HG03064 (cell line): ENCODE measurements around the gene HNRNPAB.
"Not testable (repeated sequence)": the region's sequence is repeated elsewhere in the genome, so short reads cannot be mapped to it uniquely, and the experiment has no call there.

Experiments
- ATAC-seq: cut with Tn5 transposase; IDR thresholded peaks from one replicate; pipeline ENCODE4 v1.9.1; 2021; ENCODE audit warnings: low read depth; ENCODE audit not compliant: unreplicated experiment

The HNRNPAB gene

GRCh38 chr5:178228609-178229008 is 24.3 kb downstream of the HNRNPAB start:
- no peak for ATAC-seq

- not testable (repeated sequence) for ATAC-seq
These were observed 24.8 kb downstream of the HNRNPAB start for GRCh38 chr5:178229111-178229510.

GRCh38 chr5:178229861-178230260 is 25.5 kb downstream of the HNRNPAB start:
- ATAC-seq = no peak

GRCh38 chr5:178230879-178231538 is 26.7 kb downstream of the HNRNPAB start:
- no peak for ATAC-seq

- peak; percentile 2 for ATAC-seq
These were observed 27.3 kb downstream of the HNRNPAB start for GRCh38 chr5:178231539-178232123.

GRCh38 chr5:178232124-178232919 is 28.0 kb downstream of the HNRNPAB start, which contains the start of gene PHYKPL:
PHYKPL (minus strand) TSS chr5:178232802; CDS start chr5:178232550, 252 bp downstream.
- peak; percentile 56 for ATAC-seq

- peak; percentile 28 for ATAC-seq
These were observed 28.6 kb downstream of the HNRNPAB start for GRCh38 chr5:178232920-178233429.

GRCh38 chr5:178234121-178234749 is 29.9 kb downstream of the HNRNPAB start:
- ATAC-seq = no peak

GRCh38 chr5:178234750-178235587 is 30.6 kb downstream of the HNRNPAB start:
- no peak for ATAC-seq

- no peak for ATAC-seq
These were observed 31.2 kb downstream of the HNRNPAB start for GRCh38 chr5:178235588-178235974.

- no peak for ATAC-seq
These were observed 31.8 kb downstream of the HNRNPAB start for GRCh38 chr5:178236126-178236525.

- no peak for ATAC-seq
These were observed 32.3 kb downstream of the HNRNPAB start for GRCh38 chr5:178236679-178237078.

GRCh38 chr5:178237431-178238312 is 33.3 kb downstream of the HNRNPAB start:
- no peak for ATAC-seq

GRCh38 chr5:178238313-178238635 is 33.9 kb downstream of the HNRNPAB start:
- ATAC-seq = no peak

- ATAC-seq = no peak
These were observed 34.6 kb downstream of the HNRNPAB start for GRCh38 chr5:178238711-178239592.

- ATAC-seq = not testable (repeated sequence)
These were observed 35.4 kb downstream of the HNRNPAB start for GRCh38 chr5:178239626-178240301.

- ATAC-seq = no peak
These were observed 36.0 kb downstream of the HNRNPAB start for GRCh38 chr5:178240341-178240741.

GRCh38 chr5:178240766-178241165 is 36.4 kb downstream of the HNRNPAB start:
- ATAC-seq = no peak
